Skeletal muscle cell (primary cell): ENCODE data around the gene KIAA1671.

ENCODE experiments used
- DNase-seq: peaks from one replicate; pipeline ENCODE4 v3.0.0-alpha.2; 2010; ENCODE audit warnings: low read depth
- H3K4me3 ChIP-seq: 2 replicates; pipeline ENCODE4 v1.5.1; 2011; ENCODE audit warnings: low read depth, mild to moderate bottlenecking, control low read depth, low read length, moderate library complexity

The KIAA1671 gene

GRCh38 chr22:25122136-25122764 is 169.7 kb downstream of the KIAA1671 start:
- H3K4me3 ChIP-seq = no peak overlapping the region
- DNase-seq = no peak

GRCh38 chr22:25123677-25124076 is 171.2 kb downstream of the KIAA1671 start:
- DNase-seq = no peak
- H3K4me3 ChIP-seq = no peak overlapping the region

- H3K4me3 ChIP-seq = no peak overlapping the region
- DNase-seq = no peak
These were observed 173.3 kb downstream of the KIAA1671 start for GRCh38 chr22:25125693-25126357.

DNA sequence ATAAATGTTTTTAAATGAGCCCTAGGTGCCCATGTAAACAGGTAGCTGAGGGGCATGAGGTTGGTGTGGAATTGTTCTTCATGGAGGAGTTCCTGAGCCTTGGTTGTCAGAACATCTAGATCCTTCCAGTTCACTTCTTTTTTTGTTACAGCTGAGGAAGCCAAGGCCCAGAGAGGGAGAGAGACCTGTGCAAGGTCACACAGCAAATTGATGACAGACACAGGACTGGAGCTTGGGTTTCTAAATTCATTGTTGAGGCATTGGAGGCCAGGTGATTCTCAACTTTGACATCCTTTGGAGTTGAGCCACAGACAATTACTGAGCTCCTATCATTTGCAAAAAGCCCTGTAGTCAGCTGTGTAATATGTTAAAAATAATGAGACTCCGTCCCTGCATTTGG is 174.0 kb downstream of the KIAA1671 start:
- no peak overlapping the region for H3K4me3 ChIP-seq
- no peak for DNase-seq

DNA sequence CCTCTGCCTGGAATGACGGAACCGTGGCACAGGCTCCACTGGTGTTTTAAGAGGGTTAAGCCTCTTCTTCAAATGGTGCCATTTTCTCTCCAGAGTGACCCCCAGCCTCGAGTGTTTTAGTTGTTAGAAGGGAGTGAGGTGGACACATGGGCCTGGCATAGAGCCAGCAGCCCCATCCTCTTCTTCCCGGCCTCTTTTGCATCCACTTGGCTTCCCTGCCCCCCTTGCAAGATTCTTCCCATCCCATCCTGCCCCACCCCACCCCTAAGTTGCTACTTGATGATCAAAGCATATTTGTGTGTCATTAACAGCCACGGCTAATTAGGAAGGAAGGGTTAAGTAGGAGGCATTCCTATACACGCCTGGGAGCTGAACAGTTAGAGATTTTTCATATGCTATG is 174.8 kb downstream of the KIAA1671 start:
- DNase-seq = no peak

GRCh38 chr22:25130462-25130861 is 177.9 kb downstream of the KIAA1671 start:
- no peak for DNase-seq
- H3K4me3 ChIP-seq = no peak overlapping the region

More for the DNA sequence above, 174.8 kb downstream of the KIAA1671 start:
- no peak overlapping the region for H3K4me3 ChIP-seq

- no peak for DNase-seq
- no peak overlapping the region for H3K4me3 ChIP-seq
These were observed 178.8 kb downstream of the KIAA1671 start for GRCh38 chr22:25131198-25131887.

DNA sequence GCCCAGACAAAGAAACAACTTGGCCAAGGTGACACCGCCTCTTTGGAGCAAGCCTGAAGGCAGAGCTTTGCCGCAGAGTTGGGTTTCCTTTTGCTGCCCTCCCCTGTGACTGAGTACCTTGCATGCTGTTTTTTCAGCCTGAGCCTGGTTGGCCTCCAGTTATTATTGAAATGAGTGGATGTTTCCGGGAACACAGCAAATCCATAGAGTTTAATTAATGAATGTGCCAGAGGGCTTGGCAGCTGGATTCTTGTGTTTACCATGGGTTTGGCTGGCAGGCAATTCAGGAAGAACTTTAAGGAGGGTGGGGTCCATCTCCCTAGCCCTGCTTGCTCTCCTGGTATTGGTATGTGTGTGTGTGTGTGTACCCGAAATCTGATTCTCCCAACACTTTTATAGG is 181.5 kb downstream of the KIAA1671 start:
- DNase-seq = no peak
- H3K4me3 ChIP-seq = no peak overlapping the region

DNA sequence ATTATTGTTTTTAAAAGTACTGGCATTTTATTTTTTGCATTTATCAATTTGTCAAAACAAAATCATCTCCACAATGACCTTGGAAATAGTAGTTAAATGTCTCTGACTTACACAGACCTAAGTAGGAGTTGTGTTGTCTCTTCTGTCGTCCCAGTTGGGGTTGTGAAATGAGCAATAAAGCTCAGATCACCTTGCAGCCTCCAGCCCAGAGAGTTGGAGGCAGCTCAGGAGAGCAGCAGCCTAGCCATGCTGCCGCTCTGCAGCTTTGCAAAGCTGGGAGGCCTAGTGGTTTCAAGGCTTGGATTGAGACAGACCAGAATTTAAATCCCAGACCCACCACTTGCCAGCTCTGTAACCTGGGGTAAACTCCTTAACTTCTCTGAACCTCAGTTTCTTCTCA is 181.9 kb downstream of the KIAA1671 start:
- DNase-seq = no peak
- H3K4me3 ChIP-seq = no peak overlapping the region

DNA sequence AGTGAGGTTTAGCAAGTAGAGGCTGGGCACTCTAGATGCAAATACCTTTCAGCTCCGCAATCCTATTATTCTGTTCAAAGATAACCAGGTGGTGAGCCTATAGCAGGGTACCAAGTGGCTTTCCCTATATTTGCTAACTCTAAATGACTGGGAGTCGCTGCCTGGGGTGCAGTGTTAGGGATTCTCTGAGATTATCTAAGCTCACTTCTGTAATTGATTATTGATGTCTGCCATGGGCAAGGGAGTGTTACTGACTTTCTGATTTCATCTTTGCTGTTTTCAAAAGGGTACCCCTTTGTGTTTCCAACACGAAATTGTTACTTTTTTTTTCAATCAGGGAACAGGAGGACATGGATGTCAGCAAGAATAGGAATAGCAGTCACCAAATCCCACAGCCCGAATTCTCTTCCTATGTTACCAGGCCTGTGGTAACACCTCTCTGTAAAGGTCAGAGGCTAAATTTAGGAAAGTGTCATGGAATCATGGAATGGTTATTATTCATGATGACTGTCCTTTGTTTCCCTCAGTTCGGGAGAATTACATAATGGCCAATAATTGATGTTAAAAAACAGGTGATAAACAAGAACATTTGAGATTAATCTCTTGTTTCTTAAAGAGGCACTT is 184.5 kb downstream of the KIAA1671 start:
- H3K4me3 ChIP-seq = no peak overlapping the region
- no peak for DNase-seq

- no peak for DNase-seq
These were observed 185.3 kb downstream of the KIAA1671 start for GRCh38 chr22:25137577-25138525.

DNA sequence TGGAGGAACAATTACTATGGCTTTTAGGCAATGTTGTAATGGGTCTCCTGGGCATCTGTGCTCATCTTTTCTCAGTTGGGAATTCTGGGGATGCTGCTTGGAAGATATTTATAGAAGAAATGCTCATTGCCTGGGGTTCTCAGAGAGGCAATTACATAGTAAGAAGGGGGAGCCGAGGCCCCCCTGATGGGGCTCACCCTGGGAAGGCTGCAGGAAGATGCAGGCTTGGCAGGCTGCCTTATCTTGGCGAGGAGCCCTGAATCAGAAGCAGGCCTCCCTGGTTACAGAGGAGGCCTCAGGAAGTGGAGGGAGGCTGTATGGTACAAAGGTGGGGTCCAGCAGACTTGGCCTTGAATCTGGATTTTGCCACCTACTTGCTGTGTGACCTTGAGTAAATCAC is 186.5 kb downstream of the KIAA1671 start:
- DNase-seq = no peak

More at GRCh38 chr22:25137577-25138525, 185.3 kb downstream of the KIAA1671 start:
- no peak overlapping the region for H3K4me3 ChIP-seq

GRCh38 chr22:25142102-25142501 is 189.6 kb downstream of the KIAA1671 start:
- no peak overlapping the region for H3K4me3 ChIP-seq
- no peak for DNase-seq

More for the DNA sequence above, 186.5 kb downstream of the KIAA1671 start:
- no peak overlapping the region for H3K4me3 ChIP-seq

DNA sequence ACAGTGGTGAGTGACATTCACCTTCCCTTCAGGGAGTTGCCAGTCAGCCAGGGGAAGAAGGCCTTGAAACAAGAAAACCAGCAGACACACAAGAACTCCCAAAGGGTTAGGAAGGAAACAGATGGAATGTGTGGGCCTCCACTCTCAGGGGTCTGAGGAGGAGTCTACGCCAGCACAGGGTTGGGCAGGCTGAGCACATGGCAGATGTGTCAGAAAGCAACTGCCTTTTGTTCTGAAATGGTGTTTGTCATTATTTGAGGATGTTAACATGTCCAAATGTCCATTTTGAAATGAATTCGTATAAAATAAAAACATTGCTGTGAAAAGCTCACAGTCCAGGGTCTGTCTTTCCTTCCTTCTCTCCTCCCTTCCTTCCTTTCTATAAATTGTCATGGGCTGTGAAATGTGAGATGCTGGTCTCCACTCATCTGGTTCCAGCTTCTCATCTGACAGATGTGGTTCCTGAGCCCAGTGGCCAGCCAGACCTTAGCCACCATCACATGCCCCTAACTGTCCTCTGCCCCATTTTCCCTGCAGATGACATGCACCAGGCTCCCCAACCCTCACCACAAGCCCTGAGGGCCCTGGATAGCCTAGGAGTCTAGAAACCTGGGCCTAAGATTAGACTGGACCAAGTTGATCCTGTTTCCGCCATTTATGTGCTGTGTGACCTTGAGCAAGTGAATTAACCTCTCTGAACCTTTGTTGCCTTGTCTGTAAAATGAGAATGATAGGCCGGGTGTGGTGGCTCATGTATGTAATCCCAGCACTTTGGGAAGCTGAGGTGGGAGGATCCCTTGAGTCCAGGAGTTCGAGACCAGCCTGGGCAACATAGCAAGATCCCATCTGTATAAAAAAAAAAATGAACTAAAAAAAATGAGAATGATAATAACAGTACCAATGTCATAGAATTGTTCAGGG is 190.9 kb downstream of the KIAA1671 start:
- no peak for DNase-seq
- H3K4me3 ChIP-seq = no peak overlapping the region

DNA sequence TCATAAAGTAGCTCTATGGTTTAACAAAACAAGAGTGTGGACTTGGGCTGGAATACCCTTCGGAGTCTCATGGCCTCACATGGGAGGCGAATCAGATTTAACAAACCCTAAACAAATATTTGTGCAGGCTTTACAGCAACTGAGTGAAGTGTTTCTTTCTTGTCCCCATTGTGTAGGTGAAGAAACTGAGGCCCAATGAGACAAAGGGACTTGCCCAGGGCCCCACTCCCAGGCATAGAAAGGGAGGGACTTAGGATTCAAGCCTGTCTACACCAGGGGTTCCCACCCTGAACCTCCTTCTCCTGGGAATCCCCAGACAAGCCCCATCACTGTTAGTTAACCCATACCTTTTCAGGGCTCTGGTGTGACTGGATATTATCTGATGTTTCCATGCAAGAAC is 192.0 kb downstream of the KIAA1671 start:
- no peak for DNase-seq
- H3K4me3 ChIP-seq = no peak overlapping the region

DNA sequence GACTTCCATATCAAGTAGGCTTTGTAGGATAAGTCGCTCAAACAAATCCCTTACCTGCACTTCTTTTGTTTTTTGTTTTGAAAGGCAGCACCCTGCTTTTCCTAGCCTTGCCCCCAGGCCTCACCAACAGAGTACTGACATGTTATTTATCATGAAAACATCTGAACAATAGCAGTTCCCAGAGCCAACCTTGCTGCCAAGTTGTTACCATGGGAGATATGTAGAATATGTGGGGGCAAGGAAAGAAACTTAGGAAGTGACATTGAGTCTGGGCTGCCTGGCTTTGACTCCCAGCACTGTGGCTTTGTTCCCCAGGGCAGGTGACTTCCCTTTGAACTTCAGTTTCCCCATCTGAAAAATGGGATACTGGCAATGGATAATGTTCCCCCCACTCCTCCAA is 193.8 kb downstream of the KIAA1671 start:
- H3K4me3 ChIP-seq = no peak overlapping the region
- DNase-seq = no peak

DNA sequence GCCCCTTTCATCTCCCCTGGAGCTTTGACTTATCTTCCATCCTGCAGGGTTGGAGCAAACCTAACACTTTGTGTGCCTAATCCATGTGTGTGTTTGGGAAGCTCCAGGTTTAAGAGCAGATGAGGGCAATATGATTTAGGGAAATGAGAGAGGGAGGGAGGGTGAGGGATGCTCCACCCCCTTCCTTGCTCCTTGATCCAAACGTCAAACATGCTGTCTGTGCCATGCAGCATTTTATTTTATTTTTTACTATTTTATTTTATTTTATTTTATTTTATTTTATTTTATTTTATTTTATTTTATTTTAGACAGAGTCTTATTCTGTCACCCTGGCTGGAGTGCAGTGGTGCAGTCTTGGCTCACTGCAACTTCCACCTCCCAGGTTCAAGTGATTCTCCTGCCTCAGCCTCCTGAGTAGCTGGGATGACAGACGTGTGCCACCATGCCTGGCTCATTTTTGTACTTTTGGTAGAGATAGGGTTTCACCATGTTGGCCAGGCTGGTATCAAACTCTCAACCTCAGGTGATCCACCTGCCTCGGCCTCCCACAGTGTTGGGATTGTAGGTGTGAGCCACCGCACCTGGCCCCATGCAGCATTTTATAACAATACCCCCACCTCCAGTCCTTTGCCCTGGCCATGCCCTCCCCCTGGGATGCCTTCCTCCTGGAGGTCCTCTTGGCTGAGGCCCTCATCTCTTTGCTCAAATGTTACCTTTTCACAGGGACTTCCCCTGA is 194.6 kb downstream of the KIAA1671 start:
- no peak for DNase-seq
- H3K4me3 ChIP-seq = no peak overlapping the region

DNA sequence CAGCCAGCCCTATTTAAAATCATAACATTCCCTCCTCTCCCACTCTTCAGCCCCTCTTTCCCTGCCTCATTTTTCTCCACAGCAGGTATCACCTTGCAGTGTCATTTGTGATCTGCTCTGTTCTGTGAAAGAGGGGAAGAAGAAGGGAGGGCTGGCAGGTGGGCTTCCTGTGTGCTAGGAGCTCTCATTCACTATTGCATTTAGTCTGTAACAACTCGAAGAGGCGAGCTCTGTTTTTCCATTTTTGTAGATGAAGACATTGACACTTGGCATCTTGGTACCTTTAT is 195.1 kb downstream of the KIAA1671 start:
- no peak for DNase-seq
- H3K4me3 ChIP-seq = no peak overlapping the region
